ENCODE measurements around the gene PLA2G4E.

PLA2G4E gene

GRCh38 chr15:42018306-42019224 lies 2.3 kb downstream of the PLA2G4E start:
- DNase-seq (ENCODE audit: low read depth in 2 of 2), result no peak

- DNase-seq (ENCODE audit: low read depth in 2 of 2), result no peak
Observed at GRCh38 chr15:42016971-42017370, 3.9 kb downstream of the PLA2G4E start.

- DNase-seq (ENCODE audit: low read depth in 2 of 2), result no peak
Observed at GRCh38 chr15:42014406-42014805, 6.4 kb downstream of the PLA2G4E start.

DNA sequence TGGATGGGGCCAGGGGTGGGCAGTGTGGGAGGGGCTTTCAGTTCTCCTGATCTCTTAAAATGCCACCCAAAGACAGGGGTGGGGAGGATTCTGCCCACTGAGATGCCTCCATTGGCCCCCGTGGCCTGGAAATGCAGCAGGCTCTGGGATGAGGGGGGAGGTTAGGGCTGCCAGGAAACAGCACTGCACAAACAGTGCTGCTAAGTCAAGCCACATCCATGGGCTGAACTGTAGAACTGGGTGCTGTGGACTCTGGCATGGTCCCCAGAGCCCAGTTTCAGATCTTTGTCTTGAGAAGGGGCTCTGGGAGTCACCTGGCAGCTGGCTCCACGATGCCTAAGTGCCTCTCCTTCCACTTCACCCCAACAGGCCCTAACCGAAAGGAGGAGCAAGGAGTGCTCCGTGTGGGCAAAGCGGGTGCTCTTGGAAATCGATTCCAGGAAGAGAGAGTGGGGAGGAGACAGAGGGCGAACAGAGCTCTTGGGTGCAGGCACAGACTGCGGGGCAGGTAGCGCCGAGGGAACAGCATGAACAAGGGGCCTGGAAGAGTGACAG lies 7.8 kb downstream of the PLA2G4E start:
- DNase-seq (ENCODE audit: low read depth in 2 of 2), result no peak

DNA sequence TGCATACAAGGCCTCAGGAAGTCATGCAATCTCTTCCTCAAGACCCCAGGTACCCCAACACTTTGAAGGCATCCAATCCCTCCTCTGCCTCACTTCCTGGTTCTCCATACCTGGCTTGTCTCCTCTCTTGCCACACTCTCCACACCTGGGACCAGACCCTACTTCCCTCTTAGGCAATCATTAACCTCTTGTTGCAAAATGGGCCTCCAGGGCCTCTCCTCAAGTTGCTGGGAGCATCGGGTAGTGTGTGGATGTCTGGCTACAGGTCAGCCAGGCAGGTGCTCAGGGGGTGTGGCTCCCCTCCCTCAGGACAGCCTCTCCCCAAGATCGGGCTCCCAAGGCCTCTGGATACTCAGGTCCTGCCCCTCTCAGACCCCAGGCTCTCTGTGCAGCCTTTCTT lies 8.6 kb downstream of the PLA2G4E start:
- no peak for DNase-seq (ENCODE audit: low read depth in 2 of 2)

- no peak for DNase-seq (ENCODE audit: low read depth in 2 of 2)
Observed at GRCh38 chr15:42011074-42011473, 9.8 kb downstream of the PLA2G4E start.

DNA sequence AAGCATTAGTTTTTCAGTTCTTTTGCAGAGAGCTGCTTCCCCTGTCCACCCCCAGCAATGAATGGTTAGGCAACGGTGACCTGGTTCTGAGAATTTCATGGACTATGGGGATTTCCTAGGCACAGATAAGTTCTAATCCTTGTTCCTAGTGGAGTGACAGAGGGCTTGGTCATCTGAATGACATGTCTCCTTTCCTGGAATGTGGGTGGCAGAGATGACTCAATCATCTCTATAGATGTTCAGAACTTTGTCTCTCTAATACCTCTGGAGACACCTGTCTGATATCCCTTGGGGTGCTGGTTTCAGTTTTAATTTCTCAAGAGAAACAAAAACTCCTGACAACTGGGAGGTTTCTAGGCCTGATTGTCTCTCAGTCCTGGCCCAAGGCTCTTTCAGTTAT lies 10.4 kb downstream of the PLA2G4E start:
- no peak for DNase-seq (ENCODE audit: low read depth in 2 of 2)

GRCh38 chr15:42009474-42009873 lies 11.4 kb downstream of the PLA2G4E start:
- DNase-seq (ENCODE audit: low read depth in 2 of 2), result no peak

DNA sequence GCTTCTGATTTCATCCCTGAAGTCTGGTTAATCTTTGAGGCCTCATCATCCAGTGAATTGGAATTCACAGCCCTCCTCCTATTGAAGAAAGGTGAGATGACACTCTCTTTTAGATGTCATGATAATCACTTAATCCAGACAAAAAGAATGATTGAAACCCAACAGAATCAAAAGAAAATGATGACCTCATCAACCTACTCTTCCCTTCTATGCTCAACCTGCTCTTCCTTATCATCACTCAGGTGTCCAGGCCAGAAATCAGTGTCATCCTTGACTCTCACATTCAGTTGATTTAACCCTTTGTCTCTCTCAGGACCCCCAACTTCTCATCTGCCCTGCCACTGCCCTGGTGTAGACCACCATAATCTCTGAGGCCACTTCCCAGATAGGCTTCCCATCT lies 11.8 kb downstream of the PLA2G4E start:
- DNase-seq (ENCODE audit: low read depth in 2 of 2), result no peak

- DNase-seq (ENCODE audit: low read depth in 2 of 2), result no peak
Observed at GRCh38 chr15:42007386-42007785, 13.5 kb downstream of the PLA2G4E start.

- no peak for DNase-seq (ENCODE audit: low read depth in 2 of 2)
Observed at GRCh38 chr15:42002333-42002732, 18.5 kb downstream of the PLA2G4E start.

- DNase-seq (ENCODE audit: low read depth in 2 of 2), result no peak
Observed at GRCh38 chr15:42001236-42001635, 19.6 kb downstream of the PLA2G4E start.

- DNase-seq (ENCODE audit: low read depth in 2 of 2), result no peak
Observed at GRCh38 chr15:41999290-42000285, 21.3 kb downstream of the PLA2G4E start.

DNA sequence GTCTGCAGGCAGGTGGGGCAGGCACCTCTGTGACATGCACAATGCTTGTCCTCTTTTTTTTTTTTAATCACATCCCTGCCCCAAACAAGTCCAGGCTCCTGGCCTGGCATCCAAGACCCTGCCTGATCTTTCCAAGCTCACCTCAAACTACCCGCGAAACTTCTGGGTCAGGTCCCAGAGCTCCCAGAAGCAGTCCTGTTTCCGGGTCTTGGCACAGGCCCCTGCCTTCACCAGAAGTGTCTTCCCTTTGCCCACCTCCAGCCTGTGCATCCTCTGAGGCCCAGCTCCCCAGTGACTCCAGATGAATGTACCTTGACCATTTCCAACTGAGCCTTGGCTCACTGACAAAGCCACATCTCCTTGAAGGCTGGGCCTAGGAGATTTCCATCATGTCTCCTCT lies 23.0 kb downstream of the PLA2G4E start:
- no peak for DNase-seq (ENCODE audit: low read depth in 2 of 2)

GRCh38 chr15:41996921-41997592 lies 23.8 kb downstream of the PLA2G4E start:
- no peak for DNase-seq (ENCODE audit: low read depth in 2 of 2)

DNA sequence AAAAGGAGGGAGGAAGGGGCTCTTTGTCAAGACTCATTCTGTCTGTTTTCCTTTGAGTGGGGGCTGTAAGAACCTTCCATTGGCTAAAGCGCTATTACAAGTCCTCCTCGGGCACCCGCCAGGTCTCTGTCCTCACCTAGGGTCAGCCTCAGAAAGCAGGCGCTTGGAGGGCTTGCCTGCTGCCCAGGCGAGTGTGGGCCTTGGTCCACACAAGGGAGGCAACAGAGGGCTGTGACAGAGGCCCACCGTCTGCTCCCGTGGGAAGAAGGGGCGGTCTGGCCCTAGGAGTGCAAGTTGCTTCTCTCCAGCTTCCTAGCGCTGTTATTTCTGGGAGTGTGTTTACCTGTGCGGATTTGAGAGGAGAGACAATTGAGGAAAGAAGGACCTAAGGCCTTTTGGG lies 24.5 kb downstream of the PLA2G4E start:
- no peak for DNase-seq (ENCODE audit: low read depth in 2 of 2)

DNA sequence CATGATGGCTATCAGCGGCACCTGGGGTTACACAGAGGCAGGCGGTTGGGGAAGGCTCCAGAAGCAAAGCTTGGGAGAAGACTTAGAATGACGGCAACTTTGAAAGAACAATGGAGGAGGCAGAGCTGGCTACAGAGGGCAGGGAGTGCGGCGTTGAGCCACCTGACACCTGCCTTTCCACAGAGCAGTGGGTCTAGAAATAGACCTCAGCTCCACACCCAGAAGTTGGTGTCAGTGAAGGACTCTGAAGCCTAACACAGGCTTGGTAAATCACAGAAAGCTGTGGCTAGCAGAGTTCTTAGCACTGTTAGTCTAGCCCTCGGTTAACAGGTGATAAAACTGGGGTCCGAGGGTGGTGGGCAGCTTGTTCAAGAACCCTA lies 25.4 kb downstream of the PLA2G4E start:
- DNase-seq (ENCODE audit: low read depth in 2 of 2), result no peak

DNA sequence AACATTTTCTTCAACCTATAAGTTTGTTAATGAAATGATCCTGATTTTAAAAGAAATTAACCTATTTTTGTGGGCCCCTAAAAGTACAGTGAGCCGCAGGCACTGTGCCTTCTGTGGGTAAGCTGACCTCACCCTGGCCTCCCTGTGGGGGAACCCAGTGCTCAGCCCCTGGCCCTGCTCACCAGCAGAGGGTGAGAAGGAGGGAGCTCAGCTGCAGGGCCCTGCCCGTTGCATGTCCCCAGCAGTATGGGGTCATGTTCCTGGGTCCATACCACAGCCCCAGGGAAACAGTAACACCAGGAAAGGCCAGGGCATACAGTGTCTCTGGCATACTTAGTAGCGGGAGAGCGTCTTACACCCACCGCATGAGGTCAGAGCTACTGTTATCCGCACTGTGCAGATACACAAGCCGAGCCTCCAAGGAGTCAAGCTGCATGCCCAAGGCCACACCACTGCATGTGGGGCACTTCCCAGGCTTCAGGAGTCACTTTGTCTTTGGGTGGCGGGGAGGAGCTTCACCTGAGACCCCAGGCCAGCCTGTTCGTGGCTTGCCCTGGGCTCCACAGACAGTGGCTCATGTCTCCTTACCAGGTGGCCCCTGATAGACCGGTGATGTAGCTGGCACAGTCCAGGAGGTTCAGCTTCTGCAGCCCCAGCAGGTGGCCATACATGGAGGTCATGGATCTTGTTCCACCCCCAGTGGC lies 25.9 kb downstream of the PLA2G4E start:
- DNase-seq (ENCODE audit: low read depth in 2 of 2), result no peak

- DNase-seq (ENCODE audit: low read depth in 2 of 2), result no peak
Observed at GRCh38 chr15:41994171-41994650, 26.6 kb downstream of the PLA2G4E start.

- DNase-seq (ENCODE audit: low read depth in 2 of 2), result no peak
Observed at GRCh38 chr15:41993472-41994170, 27.2 kb downstream of the PLA2G4E start.
